Endothelial cell of umbilical vein (primary cell): ENCODE data around the gene NLGN1. TPM values are rescaled to one million over a fixed set of nuclear protein-coding genes. Genes with fewer than 3 reads are reported as not detected.

Experiments used
- BruUV-seq: library from RNA; stranded (reverse); fragments of 400-500 nt; replicated peaks from 2 replicates; lab custom pipeline; 2021; lab: Mats Ljungman, UMichigan
- CTCF ChIA-PET: fragments of 300-600, 350-600 bp; sonication (Branson Sonifier 250); formaldehyde crosslinking; loops from one replicate; lab custom pipeline; 2021; ENCODE audit warnings: antibody characterized with exemption, inconsistent platforms; lab: Charles Lee
- POLR2A ChIA-PET: fragments of 300-600, 350-600 bp; sonication (Branson Sonifier 250); formaldehyde crosslinking; loops from one replicate; lab custom pipeline; 2021; ENCODE audit warnings: antibody characterized with exemption, inconsistent platforms; lab: Charles Lee
- DNase-seq: peaks from one replicate; pipeline ENCODE4 v3.0.0-alpha.2; 2011; ENCODE audit warnings: low read depth, low spot score
- FAIRE-seq: peaks from 2 replicates; lab custom pipeline; 2011; peaks lifted over from hg19 to GRCh38; lab: Jason Lieb, UNC
- H2AFZ ChIP-seq: 2 replicates; pipeline ENCODE4 v1.6.0; 2012; ENCODE audit warnings: low read depth, low read length, control low read depth, inconsistent platforms
- H3K27ac ChIP-seq: 2 replicates; pipeline ENCODE4 v1.5.1; 2011; ENCODE audit warnings: low read depth, mild to moderate bottlenecking, control low read depth, low read length, moderate library complexity; ENCODE audit not compliant: insufficient read depth
- H3K27me3 ChIP-seq, 2 experiments: 2 replicates each; pipeline versions ENCODE4 v1.6.0 to v1.6.1; 2011; ENCODE audit warnings: low read length in 2 of 2, mixed read lengths in 1 of 2; ENCODE audit not compliant: control insufficient read depth in 2 of 2, insufficient read depth in 2 of 2
- H3K36me3 ChIP-seq, 2 experiments: 2 replicates in 1 of 2; 3 replicates in 1 of 2; pipeline ENCODE4 v1.5.1; 2011; ENCODE audit warnings: low read length in 2 of 2, mild to moderate bottlenecking in 1 of 2, moderate library complexity in 1 of 2; ENCODE audit not compliant: control insufficient read depth in 2 of 2, insufficient read depth in 2 of 2; ENCODE audit errors: extremely low read depth in 1 of 2
- H3K4me1 ChIP-seq: 3 replicates; pipeline ENCODE4 v1.5.1; 2011; ENCODE audit warnings: mild to moderate bottlenecking, low read length; ENCODE audit not compliant: control insufficient read depth, insufficient read depth; ENCODE audit errors: extremely low read depth
- H3K4me2 ChIP-seq: 2 replicates; pipeline ENCODE4 v1.6.1; 2011; ENCODE audit warnings: low read length, control low read depth, mixed read lengths; ENCODE audit not compliant: insufficient read depth
- H3K4me3 ChIP-seq, 3 experiments: fragments of 200-600 bp in 1 of 3; sonication (generic), shearing (Covaris generic) in 1 of 3; replicated peaks in 1 of 3; 2 replicates each; pipeline ENCODE4 v1.5.1; 2011 to 2016; ENCODE audit warnings: control low read depth in 3 of 3, low read length in 3 of 3, mild to moderate bottlenecking in 2 of 3, inconsistent platforms in 1 of 3, low read depth in 1 of 3, moderate library complexity in 1 of 3; ENCODE audit not compliant: insufficient read depth in 1 of 3
- H3K79me2 ChIP-seq: 2 replicates; pipeline ENCODE4 v1.6.0; 2012; ENCODE audit warnings: low read length, inconsistent platforms; ENCODE audit not compliant: control insufficient read depth, insufficient read depth
- H3K9ac ChIP-seq: replicated peaks from 2 replicates; pipeline ENCODE3; 2011; ENCODE audit warnings: low read length, control low read depth; ENCODE audit not compliant: insufficient read depth; ENCODE audit errors: extremely low read depth
- H3K9me1 ChIP-seq: replicated peaks from 3 replicates; pipeline ENCODE4 v1.6.0; 2011; ENCODE audit warnings: mild to moderate bottlenecking, low read length; ENCODE audit not compliant: control insufficient read depth, insufficient read depth; ENCODE audit errors: extremely low read depth
- H3K9me3 ChIP-seq: replicated peaks from 2 replicates; pipeline ENCODE4 v1.5.1; 2012; ENCODE audit warnings: low read length, inconsistent platforms; ENCODE audit not compliant: control insufficient read depth, insufficient read depth
- H4K20me1 ChIP-seq: replicated peaks from 2 replicates; pipeline ENCODE3; 2011; ENCODE audit warnings: mild to moderate bottlenecking, low read length; ENCODE audit not compliant: control insufficient read depth, insufficient read depth; ENCODE audit errors: extremely low read depth
- CTCF ChIP-seq, 2 donors: IDR thresholded peaks; 1 replicate in 1 of 2; 2 replicates in 1 of 2; pipeline ENCODE4 v1.5.1; 2011; ENCODE audit warnings: low read length in 2 of 2, mild to moderate bottlenecking in 2 of 2, moderate library complexity in 2 of 2, control low read depth in 1 of 2, inconsistent platforms in 1 of 2, low read depth in 1 of 2; ENCODE audit not compliant: insufficient read depth in 1 of 2; ENCODE audit errors: extremely low read depth in 1 of 2
- EZH2 ChIP-seq: IDR thresholded peaks from 2 replicates; pipeline ENCODE4 v1.6.1; 2012; ENCODE audit warnings: borderline replicate concordance, low read depth, mild to moderate bottlenecking, moderate library complexity, low read length, inconsistent platforms; ENCODE audit not compliant: severe bottlenecking
- FOS ChIP-seq: IDR thresholded peaks from 2 replicates; pipeline ENCODE4 v1.6.1; 2011; ENCODE audit warnings: mild to moderate bottlenecking, low read length, moderate library complexity, borderline replicate concordance; ENCODE audit not compliant: insufficient read depth
- GATA2 ChIP-seq: IDR thresholded peaks from 2 replicates; pipeline ENCODE4 v1.7.0; 2011; ENCODE audit warnings: low read depth, mild to moderate bottlenecking, moderate library complexity, mixed read lengths, low read length; ENCODE audit not compliant: insufficient read length, insufficient read depth
- JUN ChIP-seq: IDR thresholded peaks from 2 replicates; pipeline ENCODE4 v1.6.1; 2011; ENCODE audit warnings: borderline replicate concordance, low read depth; ENCODE audit not compliant: insufficient read length, insufficient read depth
- MAX ChIP-seq: IDR thresholded peaks from 2 replicates; pipeline ENCODE4 v1.6.1; 2011; ENCODE audit not compliant: insufficient read depth, insufficient read length
- MYC ChIP-seq: IDR thresholded peaks from one replicate; pipeline ENCODE4 v1.6.1; 2011; ENCODE audit warnings: mild to moderate bottlenecking, low read depth, low read length
- POLR2A ChIP-seq: IDR thresholded peaks from 2 replicates; pipeline ENCODE4 v1.6.1; 2012; ENCODE audit warnings: low read depth, mild to moderate bottlenecking, control low read depth, low read length
- POLR2AphosphoS5 ChIP-seq: IDR thresholded peaks from 2 replicates; pipeline ENCODE4 v1.6.1; 2012; ENCODE audit warnings: low read depth, mild to moderate bottlenecking, control low read depth, low read length, moderate library complexity; ENCODE audit not compliant: insufficient read depth
- dilution Hi-C: fragments of 300-500 bp; cut with MboI; formaldehyde crosslinking; loops from one replicate; pipeline ENCODE4 v1.15.0; 2019; ENCODE audit warnings: low sequenced_read_pairs; ENCODE audit not compliant: extremely low pct_ligation_motif_present
- intact Hi-C: fragments of 100-400 bp; cut with micrococcal nuclease; formaldehyde crosslinking; loops from one replicate; pipeline ENCODE4 v1.10.0; 2022
- polyA plus RNA-seq, 4 experiments: library from polyadenylated mRNA; depleted of rRNA in 3 of 4; stranded (reverse) in 3 of 4; unstranded in 1 of 4; fragments of >200 nt; gene quantifications; 2 replicates each; pipeline versions ENCODE4 v1.2.1 to v1.2.3, GENCODE V29; 2011 to 2012; ENCODE audit warnings: missing spikeins in 1 of 4
- total RNA-seq: library from RNA; stranded (reverse); gene quantifications from 2 replicates; pipeline ENCODE4 v1.2.3, GENCODE V29; 2021

The NLGN1 gene
- total and polyA plus RNA-seq, 2 donors (not counting 3 experiments of a cell fraction or from before 2014, with no cell fraction given): 7.9 to 16.3 TPM

GRCh38 chr3:174334111-174334510, 936.6 kb downstream of the NLGN1 start:
- Histone ChIP-seq H3K27ac (no peak overlapping the region), H3K36me3 (no peaks in the 10 kb centered on the region), H3K9me1 (no peaks in the 10 kb centered on the region), H3K4me1 (no peaks in the 10 kb centered on the region), H3K9ac (no peak overlapping the region), H3K4me3 (no peak overlapping the region), H3K9me3 (no peaks in the 10 kb centered on the region), H3K79me2 (no peaks in the 10 kb centered on the region), H4K20me1 (no peaks in the 10 kb centered on the region), H3K4me2 (no peak overlapping the region), H2AFZ (no peak overlapping the region), H3K27me3 (no peaks in the 10 kb centered on the region)
- TF ChIP-seq CTCF (IDR thresholded peaks at IDR 0.05; ENCODE audit: extremely low read depth in 1 of 2, insufficient read depth in 1 of 2, low read depth in 1 of 2, low read length in 2 of 2) (no peak), EZH2 (no peak)
- DNase-seq (no peak), FAIRE-seq (no peak)
- POLR2A ChIA-PET: no interaction called here
- intact Hi-C loops (no loop called here), dilution Hi-C loops (no loop called here)
- CTCF ChIA-PET: no interaction called here
- no TSS peak for BruUV-seq

DNA sequence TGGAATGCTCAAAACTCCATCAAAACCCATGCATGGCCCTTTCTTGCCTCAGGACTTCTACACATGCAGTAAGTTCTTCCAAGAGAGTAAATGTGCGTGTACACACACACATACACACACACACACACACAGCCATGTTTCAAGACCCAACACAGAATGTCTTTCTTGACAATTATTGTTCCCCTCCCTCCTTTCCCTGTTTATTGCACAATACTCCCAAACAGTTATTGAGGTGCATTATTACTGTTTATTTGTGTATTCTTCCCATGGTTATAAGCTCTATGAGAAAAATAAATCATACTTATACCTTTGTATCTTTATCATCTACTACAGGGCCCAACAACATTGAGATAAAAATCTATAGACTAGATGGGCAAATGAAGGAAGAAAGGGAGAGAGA, 937.8 kb downstream of the NLGN1 start:
- H3K79me2 ChIP-seq: no peaks in the 10 kb centered on the region
- no peak for FAIRE-seq
- H3K27me3 ChIP-seq: no peaks in the 10 kb centered on the region
- TF ChIP-seq MAX (no peak), GATA2 (no peak), POLR2A (no peak), EZH2 (no peak), JUN (no peak), POLR2AphosphoS5 (no peak), FOS (no peak), MYC (no peak), CTCF (IDR thresholded peaks at IDR 0.05; ENCODE audit: extremely low read depth in 1 of 2, insufficient read depth in 1 of 2, low read depth in 1 of 2, low read length in 2 of 2) (no peak)
- H3K36me3 ChIP-seq: no peaks in the 10 kb centered on the region
- no peak overlapping the region for H2AFZ ChIP-seq
- CTCF ChIA-PET: no interaction called here
- no peaks in the 10 kb centered on the region for H3K4me1 ChIP-seq
- POLR2A ChIA-PET: no interaction called here
- no peak overlapping the region for H3K4me2 ChIP-seq
- H4K20me1 ChIP-seq: no peaks in the 10 kb centered on the region
- no peaks in the 10 kb centered on the region for H3K9me3 ChIP-seq
- no TSS peak for BruUV-seq
- H3K27ac ChIP-seq: no peak overlapping the region
- DNase-seq: no peak
- dilution Hi-C loops (no loop called here), intact Hi-C loops (no loop called here)
- no peaks in the 10 kb centered on the region for H3K9me1 ChIP-seq
- H3K4me3 ChIP-seq: no peak overlapping the region
- no peak overlapping the region for H3K9ac ChIP-seq
